ENCODE data around the gene CD53. TPM values are rescaled to one million over a fixed set of nuclear protein-coding genes. Genes with fewer than 3 reads are reported as not detected.

Gene CD53
- total RNA-seq, 1 donor from 2014 or later = not detected

GRCh38 chr1:110912784-110913183 is 39.8 kb downstream of the CD53 start:
- H3K4me3 Mint-ChIP-seq = no peak overlapping the region
- H3K27me3 Mint-ChIP-seq = peaks cover 6% of the 10 kb centered on the region
- DNase-seq (ENCODE audit: extremely low spot score, unreplicated experiment) = no peak
- TF ChIP-seq CTCF (conservative IDR thresholded peaks at IDR 0.05) = no peak
- H3K36me3 Mint-ChIP-seq = no peaks in the 10 kb centered on the region
- H3K27ac Mint-ChIP-seq = no peak overlapping the region
- H3K9me3 Mint-ChIP-seq = peaks cover 5% of the 10 kb centered on the region
- H3K4me1 Mint-ChIP-seq (ENCODE audit: unreplicated experiment) = no peaks in the 10 kb centered on the region

- Mint-ChIP-seq H3K27ac (no peak overlapping the region), H3K9me3 (peaks cover 5% of the 10 kb centered on the region), H3K4me1 (ENCODE audit: unreplicated experiment) (no peaks in the 10 kb centered on the region), H3K27me3 (peaks cover 6% of the 10 kb centered on the region), H3K36me3 (no peaks in the 10 kb centered on the region), H3K4me3 (no peak overlapping the region)
- no peak for DNase-seq (ENCODE audit: extremely low spot score, unreplicated experiment)
- TF ChIP-seq CTCF (conservative IDR thresholded peaks at IDR 0.05) = no peak
Measured at GRCh38 chr1:110914676-110915075, 41.7 kb downstream of the CD53 start.

- H3K4me3 Mint-ChIP-seq = no peak overlapping the region
- no peak for DNase-seq (ENCODE audit: extremely low spot score, unreplicated experiment)
- no peak for TF ChIP-seq CTCF (conservative IDR thresholded peaks at IDR 0.05)
- peak overlapping the region; percentile 76 for H3K27ac Mint-ChIP-seq
- peaks cover 3% of the 10 kb centered on the region for H3K27me3 Mint-ChIP-seq
- peaks cover 2% of the 10 kb centered on the region for H3K9me3 Mint-ChIP-seq
- H3K36me3 Mint-ChIP-seq = no peaks in the 10 kb centered on the region
- H3K4me1 Mint-ChIP-seq (ENCODE audit: unreplicated experiment) = no peaks in the 10 kb centered on the region
Measured at GRCh38 chr1:110915804-110916203, 42.9 kb downstream of the CD53 start.

- DNase-seq (ENCODE audit: extremely low spot score, unreplicated experiment) = no peak
- Mint-ChIP-seq H3K36me3 (no peaks in the 10 kb centered on the region), H3K27ac (peak overlapping the region; percentile 94), H3K4me1 (ENCODE audit: unreplicated experiment) (no peaks in the 10 kb centered on the region), H3K4me3 (peak overlapping the region; percentile 45), H3K9me3 (no peaks in the 10 kb centered on the region), H3K27me3 (peaks cover 3% of the 10 kb centered on the region)
- no peak for TF ChIP-seq CTCF (conservative IDR thresholded peaks at IDR 0.05)
Measured at GRCh38 chr1:110916274-110916668, 43.3 kb downstream of the CD53 start.

GRCh38 chr1:110916669-110917306 is 43.8 kb downstream of the CD53 start:
- no peaks in the 10 kb centered on the region for H3K9me3 Mint-ChIP-seq
- peak overlapping the region; percentile 45 for H3K4me3 Mint-ChIP-seq
- no peaks in the 10 kb centered on the region for H3K36me3 Mint-ChIP-seq
- peak overlapping the region; percentile 94 for H3K27ac Mint-ChIP-seq
- TF ChIP-seq CTCF (conservative IDR thresholded peaks at IDR 0.05) = no peak
- H3K4me1 Mint-ChIP-seq (ENCODE audit: unreplicated experiment) = no peaks in the 10 kb centered on the region
- DNase-seq (ENCODE audit: extremely low spot score, unreplicated experiment) = no peak
- H3K27me3 Mint-ChIP-seq = peaks cover 3% of the 10 kb centered on the region

All from type B pancreatic cell (in vitro differentiated cells).